GM21447 (cell line): ENCODE measurements around the gene REPIN1.
"Not testable (repeated sequence)": the region's sequence is repeated elsewhere in the genome, so short reads cannot be mapped to it uniquely, and the experiment has no call there.

ENCODE experiments used
- ATAC-seq: cut with Tn5 transposase; IDR thresholded peaks from one replicate; pipeline ENCODE4 v1.9.1; 2021; ENCODE audit not compliant: unreplicated experiment

REPIN1 gene

DNA sequence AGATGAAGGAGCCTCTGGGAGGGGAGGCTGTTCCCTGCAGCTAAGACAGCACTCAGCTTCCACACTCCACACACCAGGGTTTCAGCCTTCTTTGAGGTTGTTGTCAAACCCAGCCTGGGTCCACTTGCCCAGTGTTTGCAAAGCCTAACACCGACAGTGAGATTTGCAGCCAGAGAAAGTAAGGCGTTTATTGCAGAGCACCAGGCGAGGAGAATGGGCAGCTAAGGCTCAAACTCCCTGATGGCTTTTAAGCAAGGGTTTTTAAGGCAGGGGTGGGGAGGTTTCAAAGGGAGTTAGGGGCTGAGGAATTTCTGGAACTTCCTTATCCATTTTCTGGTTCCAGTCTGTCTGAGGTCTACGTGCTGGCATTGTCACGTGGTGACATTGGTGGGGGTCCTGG, 5.8 kb downstream of the REPIN1 start:
- ATAC-seq, result no peak

GRCh38 chr7:150375662-150376521, 7.3 kb downstream of the REPIN1 start:
- peak; percentile 18 for ATAC-seq

- no peak for ATAC-seq
These were observed 7.9 kb downstream of the REPIN1 start for GRCh38 chr7:150376560-150376959.

- no peak for ATAC-seq
These were observed 8.6 kb downstream of the REPIN1 start for GRCh38 chr7:150377196-150377595.

DNA sequence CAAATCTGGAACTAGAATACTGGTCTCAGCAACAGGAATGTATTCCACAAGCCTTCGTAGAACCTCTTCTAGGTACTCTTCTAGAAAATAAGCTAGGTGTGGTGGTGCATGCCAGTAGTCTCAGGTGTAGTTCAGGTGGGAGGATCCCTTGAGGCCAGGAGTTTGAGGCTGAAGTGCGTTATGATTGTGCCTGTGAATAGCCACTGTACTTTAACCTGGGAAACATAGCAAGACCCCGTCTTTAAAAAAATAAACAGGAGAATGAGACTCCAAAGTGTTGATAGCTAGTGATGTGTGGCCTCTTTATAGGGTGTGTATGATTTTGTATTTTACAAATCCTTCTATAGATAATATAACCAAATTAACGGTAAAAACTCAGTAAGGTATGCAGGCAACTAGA, 9.0 kb downstream of the REPIN1 start:
- no peak for ATAC-seq

DNA sequence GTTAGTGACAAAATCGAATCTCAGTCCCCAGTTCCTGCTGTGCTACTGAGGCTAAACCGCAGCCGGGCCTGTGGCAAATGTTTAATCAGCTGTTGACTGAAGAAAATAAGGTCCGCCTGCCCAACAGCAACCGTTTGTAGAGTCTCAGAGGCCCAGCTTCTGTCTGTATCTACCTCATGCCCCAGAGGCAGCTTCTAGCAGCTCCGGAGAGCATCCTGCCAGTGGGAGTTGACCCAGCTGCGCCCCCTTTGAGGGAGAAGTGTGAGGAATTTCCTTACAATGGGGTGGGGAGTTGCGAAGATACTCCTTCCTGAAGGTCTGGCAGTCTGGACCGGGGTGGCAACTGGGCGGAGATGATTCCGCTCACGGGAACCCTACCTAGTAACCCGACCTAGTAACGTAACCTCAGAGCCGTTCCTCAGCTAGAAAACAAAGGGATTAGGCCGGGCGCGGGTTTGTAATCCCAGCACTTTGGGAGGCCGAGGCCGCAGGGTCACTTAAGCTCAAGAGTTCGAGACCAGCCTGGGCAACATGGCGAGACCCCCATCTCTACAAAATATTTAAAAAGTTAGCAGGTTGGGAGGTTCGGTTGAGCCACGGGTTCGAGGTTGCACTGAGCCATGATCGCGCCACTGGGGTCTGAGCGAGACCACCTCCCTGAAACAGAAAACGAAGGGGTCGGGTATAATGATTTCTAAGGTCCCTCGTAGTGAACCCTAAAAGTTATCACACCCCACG, 9.7 kb downstream of the REPIN1 start:
- ATAC-seq, result no peak

- peak; percentile 63 for ATAC-seq
These were observed 10.3 kb downstream of the REPIN1 start, which contains the start of gene ZNF775 for GRCh38 chr7:150378853-150379440. Gene ZNF775 (plus strand): TSS chr7:150379330. CDS start chr7:150388471, 9,141 bp downstream.

DNA sequence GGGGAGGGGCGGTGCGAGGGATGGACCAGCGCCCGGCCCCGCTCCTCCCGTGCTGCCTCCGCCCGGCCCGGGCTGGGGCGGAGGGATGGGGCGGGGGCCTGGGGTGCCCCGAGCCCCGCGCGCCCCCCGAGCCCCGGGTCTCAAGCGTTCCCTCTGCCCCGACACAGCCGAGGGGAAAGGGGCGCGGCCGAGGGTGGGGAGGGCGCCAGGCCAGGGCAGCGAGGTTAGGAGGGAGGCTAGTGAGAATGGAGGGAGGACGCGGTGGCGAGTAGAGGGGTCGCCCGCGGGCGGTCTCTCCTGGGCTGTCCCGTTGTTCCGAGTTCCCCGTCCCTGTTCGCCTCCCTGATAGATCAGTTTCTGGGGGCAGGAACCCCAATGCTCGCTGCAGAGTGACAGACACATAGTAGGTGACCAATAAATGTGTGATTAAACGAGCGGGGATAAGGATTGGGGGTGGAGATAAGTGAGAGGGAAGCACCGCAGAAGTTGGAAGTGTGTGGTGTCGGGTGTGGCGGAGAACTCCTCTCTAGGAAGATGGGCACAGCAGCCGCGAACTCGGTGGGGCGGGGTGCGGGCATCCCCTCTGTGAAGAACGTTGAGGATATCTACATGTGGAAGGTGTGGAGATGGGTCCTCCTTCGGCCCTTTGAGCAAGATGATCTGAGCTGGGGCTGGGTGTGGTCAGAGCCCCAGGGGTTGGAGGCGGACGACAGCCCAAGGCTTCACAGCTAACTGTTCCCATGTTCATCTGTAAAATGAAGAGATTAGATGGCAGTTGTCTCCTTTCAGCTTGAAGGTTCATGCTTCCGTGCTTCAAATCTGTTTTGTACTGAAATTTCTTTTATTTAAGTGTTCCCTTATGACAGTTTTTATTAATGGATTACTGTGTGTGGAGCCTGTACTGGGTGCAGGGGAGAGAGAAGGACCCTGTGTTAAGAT, 11.1 kb downstream of the REPIN1 start:
- ATAC-seq, result no peak

DNA sequence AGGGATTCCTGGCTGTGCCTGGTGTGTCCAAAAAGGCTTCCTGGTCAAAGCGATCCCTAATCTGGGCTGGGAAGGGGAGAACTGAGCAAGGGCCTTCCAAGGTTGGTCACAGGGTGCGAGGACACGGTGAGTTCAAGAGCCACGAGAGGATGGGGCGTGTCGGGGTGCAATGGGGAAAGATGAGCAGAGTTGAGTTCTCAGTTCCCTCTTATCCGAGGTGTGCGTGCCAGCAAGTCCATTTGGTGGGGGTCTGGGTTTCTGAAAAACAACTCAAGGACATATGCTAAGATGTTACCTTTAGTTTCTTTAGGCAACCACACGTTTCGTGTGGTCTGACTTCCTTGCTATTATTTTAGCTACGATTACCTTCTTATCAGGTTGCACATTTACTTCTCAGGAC, 11.8 kb downstream of the REPIN1 start:
- peak; percentile 9 for ATAC-seq

- ATAC-seq, result no peak
These were observed 12.5 kb downstream of the REPIN1 start for GRCh38 chr7:150381096-150381495.

- ATAC-seq, result no peak
These were observed 13.1 kb downstream of the REPIN1 start for GRCh38 chr7:150381785-150382122.

- ATAC-seq, result no peak
These were observed 13.7 kb downstream of the REPIN1 start for GRCh38 chr7:150382123-150382843.

DNA sequence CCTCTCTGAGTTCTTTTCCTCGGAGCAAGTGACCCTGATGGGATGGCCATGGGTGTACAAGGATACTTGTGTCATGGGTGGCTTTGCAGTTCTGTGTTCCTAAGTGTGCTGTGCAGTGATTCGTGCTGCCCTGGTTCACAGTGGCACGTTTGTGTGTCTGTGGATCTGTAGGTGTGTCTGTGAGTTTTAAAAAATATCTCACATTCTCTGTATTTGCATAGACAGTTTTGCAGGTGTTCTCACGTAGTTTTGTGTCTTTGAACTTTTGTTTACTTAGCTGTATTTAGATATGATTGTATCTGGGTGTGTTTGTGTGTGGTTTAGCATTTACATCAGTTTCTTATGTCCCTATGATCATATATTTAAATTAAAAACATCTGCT, 14.2 kb downstream of the REPIN1 start:
- no peak for ATAC-seq

GRCh38 chr7:150383710-150384397, 15.2 kb downstream of the REPIN1 start:
- ATAC-seq, result no peak

GRCh38 chr7:150384406-150385301, 16.0 kb downstream of the REPIN1 start:
- no peak for ATAC-seq

DNA sequence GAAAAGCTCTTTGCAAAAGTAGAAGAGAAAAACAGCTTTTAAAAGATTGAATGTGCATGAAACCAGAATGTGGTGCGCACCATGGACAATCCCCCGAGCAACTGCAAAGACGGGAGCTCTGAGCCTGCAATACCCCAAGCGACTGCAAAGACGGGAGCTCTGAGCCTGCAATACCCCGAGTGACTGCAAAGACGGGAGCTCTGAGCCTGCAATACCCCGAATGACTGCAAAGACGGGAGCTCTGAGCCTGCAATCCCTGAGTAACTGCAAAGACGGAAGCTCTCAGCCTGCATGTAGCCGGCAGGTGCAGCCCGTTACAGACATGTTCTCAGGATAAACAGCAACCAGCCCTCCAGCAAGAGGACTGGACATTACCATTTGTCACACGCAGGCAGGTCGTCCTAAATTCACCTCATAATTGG, 16.7 kb downstream of the REPIN1 start:
- ATAC-seq, result no peak

- not testable (repeated sequence) for ATAC-seq
These were observed 17.3 kb downstream of the REPIN1 start for GRCh38 chr7:150385884-150386283.

DNA sequence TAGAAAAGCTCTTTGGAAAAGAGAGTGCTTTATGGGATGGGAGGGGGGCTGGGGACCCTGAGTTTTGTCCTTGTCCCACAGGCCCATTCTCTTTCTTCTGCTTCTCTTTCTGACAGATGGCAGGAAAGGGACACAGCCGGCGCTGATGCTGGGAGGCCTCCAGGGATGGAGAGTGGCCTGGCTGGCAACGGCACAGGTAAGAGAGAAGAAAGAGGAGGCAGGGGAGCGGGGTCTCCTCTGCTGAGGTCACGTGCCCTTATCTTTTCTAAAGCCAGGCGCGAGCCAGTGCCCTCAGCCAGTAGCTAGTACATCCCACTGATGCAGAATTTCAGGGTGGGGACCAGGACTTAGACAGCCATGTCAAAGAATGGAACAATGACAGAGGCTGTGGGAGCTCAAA, 19.7 kb downstream of the REPIN1 start:
- ATAC-seq, result no peak
